MCF 10A (cell line): ENCODE results near the gene SOX13. TPM values are rescaled to one million over a fixed set of nuclear protein-coding genes. Genes with fewer than 3 reads are reported as not detected.
"Not testable (repeated sequence)": the region's sequence is repeated elsewhere in the genome, so short reads cannot be mapped to it uniquely, and the experiment has no call there.

ENCODE experiments used
- BruUV-seq: library from RNA; stranded (reverse); fragments of 400-500 nt; replicated peaks from 2 replicates; lab custom pipeline; 2021; lab: Mats Ljungman, UMichigan
- CTCF ChIA-PET: fragments of 300-600 bp; sonication (Branson Sonifier 250); formaldehyde crosslinking; extraction: SDS; loops from one replicate; lab custom pipeline; 2021; ENCODE audit warnings: antibody characterized with exemption, inconsistent platforms; lab: Yijun Ruan, JAX
- POLR2A ChIA-PET: fragments of 300-600, 350-650 bp; sonication (Branson Sonifier 250); formaldehyde crosslinking; extraction: SDS; loops from one replicate; lab custom pipeline; 2020; ENCODE audit warnings: antibody characterized with exemption, inconsistent platforms; lab: Yijun Ruan, JAX
- DNase-seq: peaks from one replicate; pipeline ENCODE4 v3.0.0-alpha.2; 2018; ENCODE audit not compliant: unreplicated experiment
- H3K27ac Mint-ChIP-seq: one replicate; pipeline ENCODE4 v1.8.0; 2022; ENCODE audit warnings: mild to moderate bottlenecking, low read depth, mixed read lengths; ENCODE audit not compliant: unreplicated experiment
- H3K27me3 Mint-ChIP-seq: one replicate; pipeline ENCODE4 v1.8.0; 2022; ENCODE audit warnings: mixed read lengths; ENCODE audit not compliant: insufficient read depth, unreplicated experiment
- H3K36me3 Mint-ChIP-seq: one replicate; pipeline ENCODE4 v1.8.0; 2022; ENCODE audit warnings: mild to moderate bottlenecking, moderate library complexity, mixed read lengths; ENCODE audit not compliant: insufficient read depth, unreplicated experiment
- H3K4me1 Mint-ChIP-seq: one replicate; pipeline ENCODE4 v1.8.0; 2022; ENCODE audit warnings: mixed read lengths; ENCODE audit not compliant: insufficient read depth, unreplicated experiment
- H3K4me3 Mint-ChIP-seq: one replicate; pipeline ENCODE4 v1.8.0; 2022; ENCODE audit warnings: mild to moderate bottlenecking, moderate library complexity, mixed read lengths; ENCODE audit not compliant: unreplicated experiment
- H3K9me3 Mint-ChIP-seq: one replicate; pipeline ENCODE4 v1.8.0; 2022; ENCODE audit warnings: mixed read lengths; ENCODE audit not compliant: unreplicated experiment
- intact Hi-C: fragments of 100-400 bp; cut with micrococcal nuclease; formaldehyde crosslinking; loops from 2 replicates; pipeline ENCODE4 v1.14.1; 2022
- total RNA-seq: library from RNA; stranded (reverse); gene quantifications from 2 replicates; pipeline ENCODE4 v1.2.3, GENCODE V29; 2022
- TF ChIP-seq, protein P1 (sequence below): fragments of 200-600 bp; IDR thresholded peaks from one replicate; pipeline ENCODE4 v1.8.0; 2022; ENCODE audit warnings: antibody characterized with exemption, mild to moderate bottlenecking; ENCODE audit not compliant: unreplicated experiment

SOX13 gene
- total RNA-seq, 1 experiment from 2014 or later: 32.8 TPM

DNA sequence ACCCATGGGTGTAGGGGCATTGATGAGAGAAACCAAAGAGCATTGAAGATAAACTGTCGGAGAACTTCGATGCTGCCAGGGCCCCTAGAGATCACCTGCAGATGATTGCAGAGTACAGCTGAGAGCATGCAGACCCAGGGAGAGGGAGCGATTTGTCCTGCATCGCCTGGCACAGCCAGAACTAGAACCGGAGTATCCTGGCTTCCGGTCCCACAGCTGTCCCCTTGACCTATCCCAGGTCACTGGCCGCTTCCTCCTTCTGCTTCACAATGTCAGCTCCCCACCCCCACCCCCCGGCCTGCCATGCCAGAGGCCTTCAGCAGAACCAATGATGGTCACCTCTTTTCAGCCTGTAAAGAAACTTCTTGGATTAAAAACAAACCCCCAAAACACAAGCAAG lies 29.2 kb upstream of the SOX13 start:
- no peaks in the 10 kb centered on the region for H3K4me1 Mint-ChIP-seq
- no peak for DNase-seq
- H3K4me3 Mint-ChIP-seq: no peak overlapping the region
- intact Hi-C loops: no loop called here
- H3K27me3 Mint-ChIP-seq: no peaks in the 10 kb centered on the region
- TF ChIP-seq, protein P1, sequence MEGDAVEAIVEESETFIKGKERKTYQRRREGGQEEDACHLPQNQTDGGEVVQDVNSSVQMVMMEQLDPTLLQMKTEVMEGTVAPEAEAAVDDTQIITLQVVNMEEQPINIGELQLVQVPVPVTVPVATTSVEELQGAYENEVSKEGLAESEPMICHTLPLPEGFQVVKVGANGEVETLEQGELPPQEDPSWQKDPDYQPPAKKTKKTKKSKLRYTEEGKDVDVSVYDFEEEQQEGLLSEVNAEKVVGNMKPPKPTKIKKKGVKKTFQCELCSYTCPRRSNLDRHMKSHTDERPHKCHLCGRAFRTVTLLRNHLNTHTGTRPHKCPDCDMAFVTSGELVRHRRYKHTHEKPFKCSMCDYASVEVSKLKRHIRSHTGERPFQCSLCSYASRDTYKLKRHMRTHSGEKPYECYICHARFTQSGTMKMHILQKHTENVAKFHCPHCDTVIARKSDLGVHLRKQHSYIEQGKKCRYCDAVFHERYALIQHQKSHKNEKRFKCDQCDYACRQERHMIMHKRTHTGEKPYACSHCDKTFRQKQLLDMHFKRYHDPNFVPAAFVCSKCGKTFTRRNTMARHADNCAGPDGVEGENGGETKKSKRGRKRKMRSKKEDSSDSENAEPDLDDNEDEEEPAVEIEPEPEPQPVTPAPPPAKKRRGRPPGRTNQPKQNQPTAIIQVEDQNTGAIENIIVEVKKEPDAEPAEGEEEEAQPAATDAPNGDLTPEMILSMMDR: no peak
- H3K9me3 Mint-ChIP-seq: no peaks in the 10 kb centered on the region
- BruUV-seq: no TSS peak
- ChIA-PET CTCF (interaction anchor here (1.1 kb wide), 1 partner anchor 29 kb away, joined by 3 read pairs; the partner anchor contains the start of gene SOX13), POLR2A (no interaction called here)
- no peaks in the 10 kb centered on the region for H3K36me3 Mint-ChIP-seq
- no peak overlapping the region for H3K27ac Mint-ChIP-seq

DNA sequence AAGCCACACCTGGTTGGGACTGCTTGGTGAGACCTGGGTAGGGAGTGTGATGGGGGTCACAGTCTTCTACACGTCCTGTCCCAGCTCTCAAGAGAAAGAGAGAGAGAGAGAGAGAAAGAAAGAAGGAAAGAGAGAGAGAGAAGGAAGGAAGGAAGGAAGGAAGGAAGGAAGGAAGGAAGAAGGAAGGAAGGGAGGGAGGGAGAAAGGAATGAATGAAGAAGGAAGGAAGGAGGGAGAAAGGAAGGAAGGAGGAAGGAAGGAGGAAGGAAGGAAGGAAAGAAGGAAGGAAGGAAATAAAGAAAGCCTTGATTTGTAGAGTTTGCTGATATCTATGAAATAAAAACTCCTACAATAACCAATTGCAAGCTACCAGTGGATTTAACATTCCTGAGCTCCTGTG lies 28.5 kb upstream of the SOX13 start:
- no peaks in the 10 kb centered on the region for H3K27me3 Mint-ChIP-seq
- H3K27ac Mint-ChIP-seq: no peak overlapping the region
- H3K4me3 Mint-ChIP-seq: no peak overlapping the region
- intact Hi-C loops: no loop called here
- no peak for DNase-seq
- no TSS peak for BruUV-seq
- H3K36me3 Mint-ChIP-seq: no peaks in the 10 kb centered on the region
- ChIA-PET CTCF (interaction anchor here (0.7 kb wide), 1 partner anchor 105 kb away, joined by 3 read pairs; no protein-coding TSS in a partner anchor), POLR2A (no interaction called here)
- TF ChIP-seq, protein P1: no peak
- no peaks in the 10 kb centered on the region for H3K4me1 Mint-ChIP-seq
- no peaks in the 10 kb centered on the region for H3K9me3 Mint-ChIP-seq

DNA sequence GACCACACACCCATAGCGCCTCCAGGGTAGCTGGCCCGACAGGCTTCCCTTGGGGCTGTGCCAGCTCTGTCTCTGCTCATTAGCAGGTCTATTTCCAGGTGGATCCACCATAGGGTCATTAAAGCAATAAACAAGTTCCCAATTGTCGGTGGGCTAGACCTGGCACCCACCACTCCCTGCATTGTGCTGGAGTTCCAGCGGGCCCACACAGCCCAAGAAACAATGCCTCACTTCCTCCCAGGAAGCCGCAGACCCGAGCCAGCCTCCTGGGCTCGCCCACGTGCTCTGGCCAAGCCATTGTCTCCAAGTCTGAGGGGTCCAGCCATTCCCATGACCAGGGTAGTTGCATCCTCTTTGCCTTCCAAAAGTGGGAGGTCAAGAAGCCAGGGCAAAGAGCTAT lies 27.5 kb upstream of the SOX13 start:
- CTCF ChIA-PET: interaction anchor here (0.6 to 1.4 kb wide), 2 partner anchors 15 to 187 kb away, joined by 4 to 9 read pairs; no protein-coding TSS in a partner anchor
- H3K36me3 Mint-ChIP-seq: no peaks in the 10 kb centered on the region
- no peaks in the 10 kb centered on the region for H3K27me3 Mint-ChIP-seq
- H3K4me3 Mint-ChIP-seq: no peak overlapping the region
- no peak overlapping the region for H3K27ac Mint-ChIP-seq
- intact Hi-C loops: no loop called here
- DNase-seq: no peak
- no peaks in the 10 kb centered on the region for H3K9me3 Mint-ChIP-seq
- TF ChIP-seq, protein P1: no peak
- BruUV-seq: no TSS peak
- no peaks in the 10 kb centered on the region for H3K4me1 Mint-ChIP-seq
- POLR2A ChIA-PET: no interaction called here

DNA sequence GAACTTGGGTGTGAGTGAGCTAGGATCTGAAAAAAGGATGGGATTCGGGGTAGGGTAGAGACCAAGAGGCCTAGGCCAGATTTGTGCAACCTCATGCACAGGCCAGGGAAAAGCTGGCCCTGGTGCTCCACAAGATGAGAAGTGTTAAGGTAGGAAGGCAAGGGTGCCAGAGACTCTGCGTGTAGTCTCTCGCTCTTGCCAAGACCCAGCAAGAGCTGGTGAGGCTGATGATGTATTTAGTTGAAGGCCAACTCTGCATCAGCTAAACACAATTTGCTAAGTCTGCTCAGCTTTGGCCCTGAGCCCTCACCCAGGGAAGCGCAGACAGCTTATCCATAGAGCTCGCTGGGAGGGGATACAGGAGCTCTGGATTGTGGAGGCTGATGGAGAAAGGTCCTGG lies 26.6 kb upstream of the SOX13 start:
- DNase-seq: no peak
- no peaks in the 10 kb centered on the region for H3K36me3 Mint-ChIP-seq
- TF ChIP-seq, protein P1: no peak
- intact Hi-C loops: no loop called here
- ChIA-PET POLR2A (interaction anchor here (0.5 kb wide), 2 partner anchors 67 to 72 kb away, joined by 3 read pairs; no protein-coding TSS in a partner anchor), CTCF (interaction anchor here (0.6 to 1.4 kb wide), 4 partner anchors 15 to 175 kb away, joined by 3 to 6 read pairs (median 5); no protein-coding TSS in a partner anchor)
- H3K4me1 Mint-ChIP-seq: no peaks in the 10 kb centered on the region
- no peaks in the 10 kb centered on the region for H3K9me3 Mint-ChIP-seq
- H3K4me3 Mint-ChIP-seq: no peak overlapping the region
- no peaks in the 10 kb centered on the region for H3K27me3 Mint-ChIP-seq
- H3K27ac Mint-ChIP-seq: no peak overlapping the region
- BruUV-seq: no TSS peak

DNA sequence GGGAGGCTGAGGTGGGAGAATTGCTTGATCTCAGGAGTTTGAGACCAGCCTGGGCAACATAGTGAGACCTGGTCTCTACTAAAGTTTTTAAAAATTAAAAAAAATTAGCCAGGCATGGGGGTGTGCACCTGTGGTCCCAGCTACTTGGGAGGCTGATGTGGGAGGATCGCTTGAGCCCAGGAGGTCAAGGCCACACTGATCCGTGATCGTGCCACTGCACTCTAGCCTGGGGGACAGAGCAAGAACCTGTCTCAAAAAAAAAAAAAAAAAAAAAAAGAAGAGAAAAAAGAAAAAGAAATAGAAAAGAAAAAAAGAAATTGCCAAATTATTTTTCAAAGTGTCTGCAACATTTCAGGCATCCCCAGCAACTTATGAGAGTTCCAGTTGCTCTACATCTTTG lies 24.1 kb upstream of the SOX13 start:
- H3K27me3 Mint-ChIP-seq, H3K4me3 Mint-ChIP-seq, DNase-seq, intact Hi-C loops, H3K36me3 Mint-ChIP-seq, BruUV-seq, H3K9me3 Mint-ChIP-seq, H3K27ac Mint-ChIP-seq, H3K4me1 Mint-ChIP-seq: not testable (repeated sequence)
- POLR2A ChIA-PET: interaction anchor here (1.0 kb wide), 1 partner anchor 10 kb away, joined by 3 read pairs; no protein-coding TSS in a partner anchor
- CTCF ChIA-PET: interaction anchor here (1.2 kb wide), 1 partner anchor 8 kb away, joined by 6 read pairs; no protein-coding TSS in a partner anchor
